ENCODE results near the gene TYR.
"Not testable (repeated sequence)": the region's sequence is repeated elsewhere in the genome, so short reads cannot be mapped to it uniquely, and the experiment has no call there.

Gene TYR

GRCh38 chr11:89272540-89273088 lies 94.9 kb downstream of the TYR start:
- DNase-seq (ENCODE audit: low read depth, low spot score): not testable (repeated sequence)

GRCh38 chr11:89273220-89273619 lies 95.5 kb downstream of the TYR start:
- not testable (repeated sequence) for DNase-seq (ENCODE audit: low read depth, low spot score)

GRCh38 chr11:89275966-89276365 lies 98.3 kb downstream of the TYR start:
- peak; percentile 2 for DNase-seq (ENCODE audit: low read depth, low spot score)

GRCh38 chr11:89279176-89279575 lies 101.5 kb downstream of the TYR start:
- no peak for DNase-seq (ENCODE audit: low read depth, low spot score)

- not testable (repeated sequence) for DNase-seq (ENCODE audit: low read depth, low spot score)
These were observed 103.5 kb downstream of the TYR start for GRCh38 chr11:89281032-89281677.

GRCh38 chr11:89286601-89287000 lies 108.9 kb downstream of the TYR start:
- not testable (repeated sequence) for DNase-seq (ENCODE audit: low read depth, low spot score)

- not testable (repeated sequence) for DNase-seq (ENCODE audit: low read depth, low spot score)
These were observed 110.3 kb downstream of the TYR start for GRCh38 chr11:89288004-89288403.

GRCh38 chr11:89293965-89294679 lies 116.4 kb downstream of the TYR start:
- DNase-seq (ENCODE audit: low read depth, low spot score): peak; percentile 22

GRCh38 chr11:89295023-89295422 lies 117.3 kb downstream of the TYR start:
- not testable (repeated sequence) for DNase-seq (ENCODE audit: low read depth, low spot score)

- not testable (repeated sequence) for DNase-seq (ENCODE audit: low read depth, low spot score)
These were observed 125.4 kb downstream of the TYR start for GRCh38 chr11:89303029-89303428.

- not testable (repeated sequence) for DNase-seq (ENCODE audit: low read depth, low spot score)
These were observed 130.6 kb downstream of the TYR start for GRCh38 chr11:89308272-89308671.

GRCh38 chr11:89309321-89309985 lies 131.8 kb downstream of the TYR start:
- DNase-seq (ENCODE audit: low read depth, low spot score): not testable (repeated sequence)

- DNase-seq (ENCODE audit: low read depth, low spot score): not testable (repeated sequence)
These were observed 132.9 kb downstream of the TYR start for GRCh38 chr11:89310607-89311006.

- no peak for DNase-seq (ENCODE audit: low read depth, low spot score)
These were observed 143.7 kb downstream of the TYR start for GRCh38 chr11:89321401-89321800.

- DNase-seq (ENCODE audit: low read depth, low spot score): no peak
These were observed 150.2 kb downstream of the TYR start for GRCh38 chr11:89327885-89328284.

GRCh38 chr11:89331940-89332339 lies 154.3 kb downstream of the TYR start:
- peak; percentile 9 for DNase-seq (ENCODE audit: low read depth, low spot score)

GRCh38 chr11:89333704-89334103 lies 156.0 kb downstream of the TYR start:
- peak; percentile 16 for DNase-seq (ENCODE audit: low read depth, low spot score)

- DNase-seq (ENCODE audit: low read depth, low spot score): peak; percentile 15
These were observed 159.5 kb downstream of the TYR start for GRCh38 chr11:89337100-89337650.

GRCh38 chr11:89338073-89338472 lies 160.4 kb downstream of the TYR start:
- DNase-seq (ENCODE audit: low read depth, low spot score): not testable (repeated sequence)

- DNase-seq (ENCODE audit: low read depth, low spot score): peak; percentile 18
These were observed 162.8 kb downstream of the TYR start for GRCh38 chr11:89340450-89340849.

- peak; percentile 21 for DNase-seq (ENCODE audit: low read depth, low spot score)
These were observed 165.4 kb downstream of the TYR start for GRCh38 chr11:89342880-89343572.

Data from astrocyte of the hippocampus (primary cell).